A549 (cell line): Measurements from ENCODE around the gene IARS2. TPM values are rescaled to one million over a fixed set of nuclear protein-coding genes. Genes with fewer than 3 reads are reported as not detected.

Experiments used
- ATAC-seq, 2 experiments: fragments of 200-7000 bp in 1 of 2; fragments of >200 bp in 1 of 2; cut with Nextera tagmentation in 1 of 2; cut with Tn5 transposase in 1 of 2; 3 replicates each; pipeline versions ENCODE4 v1.8.0 to v1.9.1; 2018 to 2020; ENCODE audit warnings: mild to moderate bottlenecking in 1 of 2, moderate library complexity in 1 of 2
- CTCF ChIA-PET: fragments of 300-600 bp; sonication (Branson Sonifier 250); formaldehyde crosslinking; extraction: SDS; loops from one replicate; lab custom pipeline; 2021; ENCODE audit warnings: antibody characterized with exemption, inconsistent platforms; lab: Yijun Ruan, JAX
- POLR2A ChIA-PET: fragments of 350-600 bp; formaldehyde crosslinking; extraction: SDS; loops from one replicate; lab custom pipeline; 2021; ENCODE audit warnings: antibody characterized with exemption, inconsistent platforms; lab: Yijun Ruan, JAX
- DNase-seq, 2 experiments: peaks; one replicate each; pipeline versions ENCODE4 v3.0.0 to v3.0.0-alpha.2; 2011 to 2016; ENCODE audit warnings: low read depth in 1 of 2, low spot score in 1 of 2
- FAIRE-seq: peaks from 2 replicates; lab custom pipeline; 2011; peaks lifted over from hg19 to GRCh38; lab: Jason Lieb, UNC
- H3K27ac ChIP-seq, 2 experiments: fragments of >200 bp; sonication (Bioruptor Twin); formaldehyde crosslinking; 3 replicates each; pipeline ENCODE4 v1.5.1; 2016 to 2017
- H3K4me1 ChIP-seq: fragments of >200 bp; sonication (Bioruptor Twin); formaldehyde crosslinking; 3 replicates; pipeline ENCODE4 v1.6.1; 2016
- H3K4me2 ChIP-seq: fragments of >200 bp; sonication (Bioruptor Twin); formaldehyde crosslinking; 3 replicates; pipeline ENCODE4 v1.6.1; 2016
- H3K4me3 ChIP-seq: fragments of >200 bp; sonication (Bioruptor Twin); formaldehyde crosslinking; 3 replicates; pipeline ENCODE4 v1.5.1; 2016
- H3K9me3 ChIP-seq: fragments of >200 bp; sonication (Bioruptor Twin); formaldehyde crosslinking; 3 replicates; pipeline ENCODE4 v1.6.1; 2016
- CHD4 ChIP-seq: fragments of 200-600 bp; sonication (generic); IDR thresholded peaks from 2 replicates; pipeline ENCODE4 v1.6.1; 2016; ENCODE audit warnings: antibody characterized with exemption, mild to moderate bottlenecking, borderline replicate concordance
- EHF ChIP-seq: fragments of 250-450 bp; sonication (Bioruptor Pico); IDR thresholded peaks from 2 replicates; pipeline ENCODE4 v1.5.0; 2020; ENCODE audit warnings: mild to moderate bottlenecking
- HDAC2 ChIP-seq: fragments of 200-600 bp; sonication (generic); IDR thresholded peaks from 2 replicates; pipeline ENCODE4 v1.6.1; 2016
- HOXB5 ChIP-seq: fragments of 250-450 bp; sonication (Bioruptor Pico); IDR thresholded peaks from 2 replicates; pipeline ENCODE4 v1.5.0; 2020; ENCODE audit warnings: mild to moderate bottlenecking, moderate library complexity
- JUN ChIP-seq, 2 experiments: fragments of >200 bp; sonication (Bioruptor Twin); formaldehyde crosslinking; IDR thresholded peaks; 2 replicates in 1 of 2; 3 replicates in 1 of 2; pipeline ENCODE4 v1.6.1; 2016 to 2017
- JUNB ChIP-seq: fragments of >200 bp; sonication (Bioruptor Twin); formaldehyde crosslinking; IDR thresholded peaks from 2 replicates; pipeline ENCODE4 v1.6.1; 2016
- KDM1A ChIP-seq: fragments of 200-600 bp; sonication (generic); IDR thresholded peaks from 2 replicates; pipeline ENCODE4 v1.6.1; 2016; ENCODE audit warnings: low read depth, mild to moderate bottlenecking
- MAFK ChIP-seq: fragments of 450-650 bp; IDR thresholded peaks from 2 replicates; pipeline ENCODE4 v1.6.1; 2014; ENCODE audit not compliant: partially characterized antibody
- MAZ ChIP-seq: fragments of 150-350 bp; IDR thresholded peaks from 2 replicates; pipeline ENCODE4 v1.6.1; 2014; ENCODE audit warnings: antibody characterized with exemption, low read depth, low read length, borderline replicate concordance
- NFE2L2 ChIP-seq: fragments of 150-350 bp; conservative IDR thresholded peaks from 2 replicates; pipeline ENCODE4 v1.6.1; 2014; ENCODE audit warnings: low read length
- NPAS2 ChIP-seq: fragments of 250-450 bp; sonication (Bioruptor Pico); IDR thresholded peaks from 2 replicates; pipeline ENCODE4 v1.8.0; 2022; ENCODE audit warnings: mild to moderate bottlenecking, moderate library complexity, borderline replicate concordance
- NR3C1 ChIP-seq: fragments of >200 bp; sonication (Bioruptor Twin); formaldehyde crosslinking; IDR thresholded peaks from 3 replicates; pipeline ENCODE4 v1.6.1; 2017
- PHF8 ChIP-seq: fragments of 200-600 bp; sonication (generic); IDR thresholded peaks from 2 replicates; pipeline ENCODE4 v1.6.1; 2016; ENCODE audit warnings: low read depth, mild to moderate bottlenecking, antibody characterized with exemption, moderate library complexity, borderline replicate concordance
- POLR2A ChIP-seq: IDR thresholded peaks from 2 replicates; pipeline ENCODE4 v1.6.1; 2012; ENCODE audit warnings: mild to moderate bottlenecking, low read length
- RAD21 ChIP-seq, 2 experiments: fragments of >200 bp in 1 of 2; sonication (Bioruptor Twin) in 1 of 2; formaldehyde crosslinking in 1 of 2; IDR thresholded peaks in 1 of 2; conservative IDR thresholded peaks in 1 of 2; 2 replicates in 1 of 2; 3 replicates in 1 of 2; pipeline ENCODE4 v1.6.1; 2012 to 2018; ENCODE audit warnings: inconsistent platforms in 1 of 2
- RFX5 ChIP-seq: fragments of 450-650 bp; IDR thresholded peaks from 2 replicates; pipeline ENCODE4 v1.7.1; 2014; ENCODE audit warnings: antibody characterized with exemption, mild to moderate bottlenecking, moderate library complexity
- RNF2 ChIP-seq: fragments of 200-600 bp; sonication (generic); IDR thresholded peaks from 2 replicates; pipeline ENCODE4 v1.6.1; 2016; ENCODE audit warnings: low read depth, mild to moderate bottlenecking, antibody characterized with exemption, moderate library complexity, borderline replicate concordance
- SMC3 ChIP-seq: fragments of >200 bp; sonication (Bioruptor Twin); formaldehyde crosslinking; IDR thresholded peaks from 3 replicates; pipeline ENCODE4 v1.6.1; 2018; ENCODE audit warnings: inconsistent platforms
- TFCP2L1 ChIP-seq: fragments of 250-450 bp; sonication (Bioruptor Pico); IDR thresholded peaks from 2 replicates; pipeline ENCODE4 v1.5.0; 2021; ENCODE audit warnings: mild to moderate bottlenecking
- TP53 ChIP-seq: fragments of 250-450 bp; sonication (Bioruptor Pico); IDR thresholded peaks from 2 replicates; pipeline ENCODE4 v1.5.0; 2021; ENCODE audit warnings: mild to moderate bottlenecking, moderate library complexity
- ZC3H11A ChIP-seq: fragments of 450-650 bp; IDR thresholded peaks from 2 replicates; pipeline ENCODE4 v1.6.1; 2014; ENCODE audit warnings: antibody characterized with exemption, mild to moderate bottlenecking
- ZFP36 ChIP-seq: fragments of 450-650 bp; IDR thresholded peaks from 2 replicates; pipeline ENCODE4 v1.6.1; 2014; ENCODE audit warnings: borderline replicate concordance; ENCODE audit not compliant: partially characterized antibody
- ZNF302 ChIP-seq: fragments of 250-450 bp; sonication (Bioruptor Pico); IDR thresholded peaks from 2 replicates; pipeline ENCODE4 v1.9.0; 2021; ENCODE audit warnings: inconsistent platforms, mild to moderate bottlenecking, moderate library complexity
- ZSCAN20 ChIP-seq: fragments of 250-450 bp; sonication (Bioruptor Pico); IDR thresholded peaks from 2 replicates; pipeline ENCODE4 v1.8.0; 2022; ENCODE audit warnings: mild to moderate bottlenecking, moderate library complexity
- WGBS: methylation state at CpG from one replicate; pipeline ENCODE4 v1.1.6; 2017; ENCODE audit errors: missing lambda C conversion rate; 5-methylcytosine and 5-hydroxymethylcytosine counted together
- polyA plus RNA-seq, 4 experiments: library from polyadenylated mRNA; depleted of rRNA in 3 of 4; stranded (reverse); fragments of >200 nt; fragmentation: RNase III in 1 of 4; extraction: RNeasy Plus Mini Kit Qiagen cat#74134 plus additional on column Dnase treatment in 1 of 4; gene quantifications; 2 replicates in 3 of 4; 3 replicates in 1 of 4; pipeline ENCODE4 v1.2.3, GENCODE V29; 2011 to 2017
- TF ChIP-seq, protein P1 (sequence below): fragments of 250-450 bp; sonication (Bioruptor Pico); IDR thresholded peaks from 2 replicates; pipeline ENCODE4 v1.5.0; 2021; ENCODE audit warnings: mild to moderate bottlenecking, moderate library complexity, borderline replicate concordance
- TF ChIP-seq, protein P2 (sequence below): fragments of 450-650 bp; IDR thresholded peaks from 2 replicates; pipeline ENCODE4 v1.6.1; 2014; ENCODE audit warnings: antibody characterized with exemption
- TF ChIP-seq, protein P3 (sequence below): IDR thresholded peaks from 2 replicates; pipeline ENCODE4 v1.6.1; 2012
- TF ChIP-seq, protein P4 (sequence below): IDR thresholded peaks from 2 replicates; pipeline ENCODE4 v1.6.1; 2012; ENCODE audit warnings: low read depth, borderline replicate concordance
- TF ChIP-seq, protein P5 (sequence below): fragments of >200 bp; sonication (Bioruptor Twin); formaldehyde crosslinking; IDR thresholded peaks from 2 replicates; pipeline ENCODE4 v1.6.1; 2016

The IARS2 gene
- polyA plus RNA-seq, 2 of the 4 experiments (the other 2 are of a cell fraction), result 66.7 to 115 TPM

DNA sequence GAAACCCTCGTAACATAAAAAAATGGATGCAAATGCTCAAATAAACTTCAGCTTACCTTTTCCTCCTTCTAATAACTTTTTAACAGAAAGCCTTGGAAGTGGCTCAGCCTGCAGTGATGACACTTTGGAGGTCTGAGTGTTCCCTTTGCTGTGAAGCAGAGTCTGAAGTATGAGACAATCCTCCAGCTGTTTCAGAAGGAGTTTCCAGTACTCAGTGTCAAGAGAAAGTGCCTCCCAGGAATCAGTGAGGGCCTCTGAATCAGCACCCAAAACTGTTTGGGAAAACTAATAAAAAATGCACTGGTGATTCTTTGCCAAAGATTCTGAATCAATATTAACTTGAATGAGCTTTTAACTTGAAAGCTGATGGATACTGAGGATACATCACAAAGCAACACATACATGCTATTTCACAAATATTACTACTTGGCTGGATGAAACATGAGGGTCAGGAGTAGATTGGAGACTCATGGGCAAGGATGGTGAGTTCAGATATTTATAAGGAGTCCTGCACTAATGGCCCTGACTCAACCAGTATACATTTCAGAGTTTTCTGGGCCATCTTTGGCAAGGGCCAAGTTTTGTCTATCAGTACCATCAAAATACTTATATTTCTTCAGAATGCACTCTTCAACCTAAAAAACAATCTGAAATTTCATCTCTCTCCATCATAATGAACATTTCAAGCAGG, 77.0 kb downstream of the IARS2 start:
- TF ChIP-seq HOXB5 (CRISPR knock-in tag), result no peak
- no peak for TF ChIP-seq NPAS2 (CRISPR knock-in tag)
- TF ChIP-seq RFX5, result no peak
- no peak for ATAC-seq

DNA sequence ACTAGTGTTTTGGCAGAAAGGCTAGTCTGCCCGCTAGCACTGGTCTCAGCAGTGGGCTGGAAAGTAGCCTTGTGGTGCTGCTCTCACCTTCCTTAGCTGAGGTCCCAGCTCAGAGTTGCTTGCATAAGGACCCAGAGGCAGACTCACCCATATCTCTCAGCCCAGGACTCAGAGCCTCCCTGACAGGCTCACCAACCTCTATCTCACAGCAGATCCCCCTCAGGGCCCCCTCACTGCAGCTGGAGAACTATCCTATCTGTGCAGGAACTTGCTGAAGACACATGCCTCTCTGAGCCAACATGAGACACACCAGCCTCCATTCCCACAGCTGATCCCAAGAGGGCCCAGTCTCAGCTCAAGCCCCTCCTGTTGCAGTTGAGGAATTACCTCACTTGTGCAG, 82.6 kb downstream of the IARS2 start:
- POLR2A ChIA-PET, result no interaction called here
- H3K9me3 ChIP-seq, result no peaks in the 10 kb centered on the region
- TF ChIP-seq, protein P1, sequence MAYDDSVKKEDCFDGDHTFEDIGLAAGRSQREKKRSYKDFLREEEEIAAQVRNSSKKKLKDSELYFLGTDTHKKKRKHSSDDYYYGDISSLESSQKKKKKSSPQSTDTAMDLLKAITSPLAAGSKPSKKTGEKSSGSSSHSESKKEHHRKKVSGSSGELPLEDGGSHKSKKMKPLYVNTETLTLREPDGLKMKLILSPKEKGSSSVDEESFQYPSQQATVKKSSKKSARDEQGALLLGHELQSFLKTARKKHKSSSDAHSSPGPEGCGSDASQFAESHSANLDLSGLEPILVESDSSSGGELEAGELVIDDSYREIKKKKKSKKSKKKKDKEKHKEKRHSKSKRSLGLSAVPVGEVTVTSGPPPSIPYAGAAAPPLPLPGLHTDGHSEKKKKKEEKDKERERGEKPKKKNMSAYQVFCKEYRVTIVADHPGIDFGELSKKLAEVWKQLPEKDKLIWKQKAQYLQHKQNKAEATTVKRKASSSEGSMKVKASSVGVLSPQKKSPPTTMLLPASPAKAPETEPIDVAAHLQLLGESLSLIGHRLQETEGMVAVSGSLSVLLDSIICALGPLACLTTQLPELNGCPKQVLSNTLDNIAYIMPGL, result no peak
- TF ChIP-seq ZSCAN20 (CRISPR knock-in tag), result no peak
- TF ChIP-seq, protein P2, sequence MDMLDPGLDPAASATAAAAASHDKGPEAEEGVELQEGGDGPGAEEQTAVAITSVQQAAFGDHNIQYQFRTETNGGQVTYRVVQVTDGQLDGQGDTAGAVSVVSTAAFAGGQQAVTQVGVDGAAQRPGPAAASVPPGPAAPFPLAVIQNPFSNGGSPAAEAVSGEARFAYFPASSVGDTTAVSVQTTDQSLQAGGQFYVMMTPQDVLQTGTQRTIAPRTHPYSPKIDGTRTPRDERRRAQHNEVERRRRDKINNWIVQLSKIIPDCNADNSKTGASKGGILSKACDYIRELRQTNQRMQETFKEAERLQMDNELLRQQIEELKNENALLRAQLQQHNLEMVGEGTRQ, result no peak
- no peak for TF ChIP-seq KDM1A
- TF ChIP-seq, protein P3, sequence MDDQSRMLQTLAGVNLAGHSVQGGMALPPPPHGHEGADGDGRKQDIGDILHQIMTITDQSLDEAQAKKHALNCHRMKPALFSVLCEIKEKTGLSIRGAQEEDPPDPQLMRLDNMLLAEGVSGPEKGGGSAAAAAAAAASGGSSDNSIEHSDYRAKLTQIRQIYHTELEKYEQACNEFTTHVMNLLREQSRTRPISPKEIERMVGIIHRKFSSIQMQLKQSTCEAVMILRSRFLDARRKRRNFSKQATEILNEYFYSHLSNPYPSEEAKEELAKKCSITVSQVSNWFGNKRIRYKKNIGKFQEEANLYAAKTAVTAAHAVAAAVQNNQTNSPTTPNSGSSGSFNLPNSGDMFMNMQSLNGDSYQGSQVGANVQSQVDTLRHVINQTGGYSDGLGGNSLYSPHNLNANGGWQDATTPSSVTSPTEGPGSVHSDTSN, result no peak
- TF ChIP-seq MAFK, result no peak
- TF ChIP-seq RNF2, result no peak
- WGBS, result 100% methylated on average over 1 of the region's 1 CpG
- no peak overlapping the region for H3K4me3 ChIP-seq
- H3K27ac ChIP-seq, result no peak overlapping the region
- FAIRE-seq (no peak), ATAC-seq (no peak), DNase-seq (no peak)
- CTCF ChIA-PET, result interaction anchor here (1.0 to 1.2 kb wide), 2 partner anchors 11 to 13 kb away, joined by 3 to 4 read pairs; no protein-coding TSS in a partner anchor
- H3K4me2 ChIP-seq, result no peak overlapping the region
- no peaks in the 10 kb centered on the region for H3K4me1 ChIP-seq

More for the DNA sequence above, 77.0 kb downstream of the IARS2 start:
- H3K27ac ChIP-seq, result no peak overlapping the region
- WGBS, result 98% methylated on average over 1 of the region's 1 CpG
- H3K9me3 ChIP-seq, result no peaks in the 10 kb centered on the region
- no peak overlapping the region for H3K4me3 ChIP-seq
- FAIRE-seq, result no peak
- H3K4me2 ChIP-seq, result no peak overlapping the region
- DNase-seq, result no peak
- ChIA-PET POLR2A (no interaction called here), CTCF (interaction anchor here (0.8 kb wide), 1 partner anchor 382 kb away, joined by 3 read pairs; no protein-coding TSS in a partner anchor)
- H3K4me1 ChIP-seq, result no peaks in the 10 kb centered on the region

DNA sequence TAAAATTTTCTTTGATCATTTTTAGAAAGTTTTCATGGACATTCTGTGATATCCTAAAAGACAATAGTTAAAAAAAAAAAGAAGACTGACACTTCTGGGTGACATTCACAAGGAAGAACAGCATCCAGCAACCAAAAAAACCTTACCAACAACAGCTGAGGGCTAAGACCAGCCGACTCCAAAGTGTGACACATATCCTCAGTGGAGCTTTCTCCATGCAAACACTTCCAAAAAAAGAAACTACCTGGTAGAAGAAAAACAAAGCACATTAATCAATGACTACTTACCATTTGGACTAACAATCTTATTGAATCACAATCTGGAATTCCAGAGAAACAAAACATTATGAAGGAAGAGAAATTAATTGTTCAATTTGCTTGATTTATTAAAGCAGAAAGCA, 88.2 kb downstream of the IARS2 start:
- Histone ChIP-seq H3K4me3 (no peak overlapping the region), H3K9me3 (no peaks in the 10 kb centered on the region), H3K4me1 (no peaks in the 10 kb centered on the region), H3K27ac (no peak overlapping the region), H3K4me2 (no peak overlapping the region)
- TF ChIP-seq RAD21 (conservative IDR thresholded peaks at IDR 0.05 in 1 of 2, IDR thresholded peaks at IDR 0.05 in 1 of 2), result no peak
- TF ChIP-seq MAZ, result no peak
- TF ChIP-seq HOXB5 (CRISPR knock-in tag), result no peak
- no peak for TF ChIP-seq TP53 (CRISPR knock-in tag)
- ChIA-PET POLR2A (no interaction called here), CTCF (no interaction called here)
- no peak for ATAC-seq
- FAIRE-seq, result no peak
- no peak for DNase-seq
- 47% methylated on average over 1 of the region's 1 CpG for WGBS

DNA sequence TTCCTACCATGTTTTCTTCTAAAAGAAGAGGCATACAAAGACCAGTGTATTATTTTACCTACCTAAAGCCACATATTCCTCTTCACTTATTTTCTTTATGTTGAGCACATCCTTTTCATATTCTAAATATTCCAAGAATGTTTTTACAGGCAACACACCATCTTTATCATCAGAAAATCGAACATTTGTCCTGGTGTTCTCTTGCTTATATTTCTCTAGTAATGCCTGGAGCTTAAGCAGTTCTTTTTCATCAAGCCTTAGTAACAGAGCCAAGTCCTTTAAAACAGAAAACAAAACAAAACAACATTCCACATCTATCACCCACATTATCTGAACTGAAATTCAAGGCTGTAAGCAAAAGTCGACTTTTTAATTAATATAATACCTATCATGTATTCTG, 88.7 kb downstream of the IARS2 start:
- POLR2A ChIA-PET, result no interaction called here
- DNase-seq, result no peak
- H3K4me2 ChIP-seq, result no peak overlapping the region
- H3K4me3 ChIP-seq, result no peak overlapping the region
- ATAC-seq, result no peak
- CTCF ChIA-PET, result no interaction called here
- H3K9me3 ChIP-seq, result no peaks in the 10 kb centered on the region
- no peaks in the 10 kb centered on the region for H3K4me1 ChIP-seq
- H3K27ac ChIP-seq, result no peak overlapping the region
- FAIRE-seq, result no peak
- 74% methylated on average over 2 of the region's 2 CpGs for WGBS
- TF ChIP-seq EHF (no peak), HDAC2 (no peak), POLR2A (no peak), TFCP2L1 (no peak), JUN (IDR thresholded peaks at IDR 0.05) (no peak), ZC3H11A (no peak), ZFP36 (no peak), JUNB (no peak), ZNF302 (CRISPR knock-in tag) (no peak), RFX5 (no peak), CHD4 (no peak), SMC3 (no peak), PHF8 (no peak), NR3C1 (no peak), NFE2L2 (no peak)
- TF ChIP-seq, protein P4, sequence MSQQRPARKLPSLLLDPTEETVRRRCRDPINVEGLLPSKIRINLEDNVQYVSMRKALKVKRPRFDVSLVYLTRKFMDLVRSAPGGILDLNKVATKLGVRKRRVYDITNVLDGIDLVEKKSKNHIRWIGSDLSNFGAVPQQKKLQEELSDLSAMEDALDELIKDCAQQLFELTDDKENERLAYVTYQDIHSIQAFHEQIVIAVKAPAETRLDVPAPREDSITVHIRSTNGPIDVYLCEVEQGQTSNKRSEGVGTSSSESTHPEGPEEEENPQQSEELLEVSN, result no peak
- TF ChIP-seq, protein P5, sequence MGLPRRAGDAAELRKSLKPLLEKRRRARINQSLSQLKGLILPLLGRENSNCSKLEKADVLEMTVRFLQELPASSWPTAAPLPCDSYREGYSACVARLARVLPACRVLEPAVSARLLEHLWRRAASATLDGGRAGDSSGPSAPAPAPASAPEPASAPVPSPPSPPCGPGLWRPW, result no peak
